ENCODE data around the gene HEATR9. TPM values are rescaled to one million over a fixed set of nuclear protein-coding genes. Genes with fewer than 3 reads are reported as not detected.

HEATR9 gene
- total and polyA plus RNA-seq, 7 experiments from 2014 or later: 0.09 to 1.9 (median 0.22) TPM; not detected in 4

DNA sequence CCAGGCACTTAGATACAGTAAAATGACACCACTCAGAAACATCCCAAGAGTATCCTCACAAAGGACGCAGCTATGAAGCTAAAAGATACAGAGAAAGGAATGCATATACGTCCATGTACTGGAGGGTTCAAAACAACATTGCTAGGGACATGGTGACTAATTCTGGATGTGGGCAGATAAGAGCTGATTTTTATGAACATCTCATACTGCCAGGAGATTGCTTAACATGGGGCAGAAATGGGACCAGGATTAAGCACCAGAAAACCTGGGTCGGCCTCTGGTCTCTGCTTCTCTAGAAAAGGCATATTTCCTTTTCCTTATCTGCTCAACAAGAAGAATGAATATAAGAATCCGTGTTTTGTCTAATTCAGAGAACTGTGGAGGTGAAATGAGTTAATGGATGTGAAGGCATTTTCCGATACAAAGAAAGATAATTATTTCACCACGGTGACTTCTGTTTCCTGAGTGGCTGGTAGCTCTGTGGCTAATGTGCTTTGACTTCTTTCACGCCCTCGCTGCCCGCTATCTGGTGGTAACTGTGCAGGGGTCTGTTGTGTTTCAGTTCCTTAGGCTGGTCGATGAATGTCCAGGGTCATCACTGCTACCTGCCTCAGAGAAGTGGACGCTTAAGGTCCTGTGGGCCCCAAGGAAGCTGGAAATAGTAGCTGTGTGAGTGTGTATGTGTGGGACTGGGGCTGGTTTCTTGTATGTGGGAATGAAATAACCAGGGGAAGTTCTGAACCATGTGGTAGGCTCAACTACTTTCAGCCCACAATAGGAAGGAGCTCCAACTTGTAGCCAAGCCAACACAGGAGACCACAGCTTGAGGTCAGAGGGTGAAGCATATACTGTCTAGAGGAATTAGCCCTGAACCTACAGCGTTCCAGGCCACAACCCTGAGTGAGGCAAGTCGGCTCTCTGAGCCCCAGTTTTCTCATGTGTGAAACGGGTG is 27.2 kb upstream of the HEATR9 start:
- Histone ChIP-seq H3K9me3 (ENCODE audit: control insufficient read depth in 2 of 3, low read length in 3 of 3) (no peaks in the 10 kb centered on the region), H3K36me3 (ENCODE audit: control insufficient read depth in 2 of 3, insufficient read depth in 3 of 3, low read length in 3 of 3) (no peaks in the 10 kb centered on the region), H3K4me3 (ENCODE audit: low read length) (no peak overlapping the region), H3K27me3 (ENCODE audit: control insufficient read depth in 2 of 2, insufficient read depth in 2 of 2, low read length in 2 of 2) (no peaks in the 10 kb centered on the region), H3K27ac (ENCODE audit: low read depth, low read length) (no peak overlapping the region), H3K4me1 (ENCODE audit: control insufficient read depth in 2 of 2, insufficient read depth in 2 of 2, low read length in 2 of 2) (peaks cover 0 to 81% of the 10 kb centered on the region in 2 donors)
- peak overlapping the region in 1 of 9 donors; percentile 89 for H3K27ac Mint-ChIP-seq
- H3K36me3 Mint-ChIP-seq: peaks cover 0 to 15% (median 0%) of the 10 kb centered on the region in 5 donors
- ATAC-seq: peak; percentile 73
- peaks cover 0 to 68% (median 8%) of the 10 kb centered on the region in 7 donors for H3K4me1 Mint-ChIP-seq
- CTCF ChIA-PET: no interaction called here
- no peaks in the 10 kb centered on the region for H3K9me3 Mint-ChIP-seq
- peak in 1 of 9 donors; percentile 38 for DNase-seq
- H3K4me3 Mint-ChIP-seq: peak overlapping the region in 2 of 10 donors; percentile 41 to 58
- peaks cover 0 to 19% (median 0%) of the 10 kb centered on the region in 5 donors for H3K27me3 Mint-ChIP-seq
- intact Hi-C loops (cut with micrococcal nuclease): loop anchor here in 1 of 2 donors (5.0 kb wide), 1 partner anchor 36 kb away; the partner anchor contains the start of gene RDM1
- POLR2A ChIA-PET: no interaction called here

GRCh38 chr17:35894206-35894605 is 25.5 kb upstream of the HEATR9 start:
- H3K27me3 ChIP-seq (ENCODE audit: control insufficient read depth in 2 of 2, insufficient read depth in 2 of 2, low read length in 2 of 2): no peaks in the 10 kb centered on the region
- Mint-ChIP-seq H3K4me1 (peaks cover 0 to 70% (median 11%) of the 10 kb centered on the region in 7 donors), H3K4me3 (no peak overlapping the region), H3K9me3 (peaks cover 0 to 2% (median 0%) of the 10 kb centered on the region in 11 donors), H3K27me3 (peaks cover 0 to 11% (median 0%) of the 10 kb centered on the region in 5 donors), H3K36me3 (peaks cover 0 to 12% (median 0%) of the 10 kb centered on the region in 5 donors), H3K27ac (peak overlapping the region in 1 of 9 donors; percentile 29)
- H3K4me1 ChIP-seq (ENCODE audit: control insufficient read depth in 2 of 2, insufficient read depth in 2 of 2, low read length in 2 of 2): peaks cover 0 to 78% of the 10 kb centered on the region in 2 donors
- POLR2A ChIA-PET: no interaction called here
- H3K4me3 ChIP-seq (ENCODE audit: low read length): no peak overlapping the region
- no peaks in the 10 kb centered on the region for H3K36me3 ChIP-seq (ENCODE audit: control insufficient read depth in 2 of 3, insufficient read depth in 3 of 3, low read length in 3 of 3)
- H3K9me3 ChIP-seq (ENCODE audit: control insufficient read depth in 2 of 3, low read length in 3 of 3): no peaks in the 10 kb centered on the region
- no peak for ATAC-seq
- CTCF ChIA-PET: no interaction called here
- intact Hi-C loops (cut with micrococcal nuclease): loop anchor here in 1 of 2 donors (5.0 kb wide), 1 partner anchor 47 kb away; no protein-coding TSS in a partner anchor
- DNase-seq: no peak
- H3K27ac ChIP-seq (ENCODE audit: low read depth, low read length): no peak overlapping the region

DNA sequence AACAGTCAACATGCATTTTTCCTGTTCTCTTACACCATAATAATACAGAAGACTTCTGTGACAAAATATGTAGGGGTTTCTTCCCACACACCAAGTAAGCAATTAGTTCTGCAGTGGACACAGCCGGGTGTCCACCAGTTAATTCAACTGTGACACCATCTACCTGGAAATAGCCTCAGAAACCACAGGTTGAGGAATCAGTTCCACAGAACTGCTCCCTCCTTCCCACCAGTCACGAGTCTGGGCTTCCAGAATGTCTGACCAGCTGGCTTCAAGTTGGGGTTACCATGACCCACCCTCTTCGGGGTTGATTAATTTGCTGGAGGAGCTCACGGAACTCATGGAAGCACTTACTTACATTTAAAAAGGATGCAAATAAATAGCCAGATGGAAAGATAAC is 25.1 kb upstream of the HEATR9 start:
- intact Hi-C loops (cut with micrococcal nuclease): loop anchor here in 1 of 2 donors (5.0 kb wide), 1 partner anchor 46 kb away; no protein-coding TSS in a partner anchor
- Mint-ChIP-seq H3K9me3 (peaks cover 0 to 2% (median 0%) of the 10 kb centered on the region in 11 donors), H3K36me3 (peaks cover 0 to 12% (median 0%) of the 10 kb centered on the region in 5 donors), H3K4me3 (no peak overlapping the region), H3K27me3 (peaks cover 0 to 6% (median 0%) of the 10 kb centered on the region in 5 donors), H3K27ac (no peak overlapping the region), H3K4me1 (peaks cover 0 to 70% (median 11%) of the 10 kb centered on the region in 7 donors)
- ATAC-seq (no peak), DNase-seq (no peak)
- H3K4me3 ChIP-seq (ENCODE audit: low read length): no peak overlapping the region
- H3K36me3 ChIP-seq (ENCODE audit: control insufficient read depth in 2 of 3, insufficient read depth in 3 of 3, low read length in 3 of 3): no peaks in the 10 kb centered on the region
- H3K4me1 ChIP-seq (ENCODE audit: control insufficient read depth in 2 of 2, insufficient read depth in 2 of 2, low read length in 2 of 2): peaks cover 0 to 77% of the 10 kb centered on the region in 2 donors
- CTCF ChIA-PET: no interaction called here
- POLR2A ChIA-PET: no interaction called here
- no peaks in the 10 kb centered on the region for H3K27me3 ChIP-seq (ENCODE audit: control insufficient read depth in 2 of 2, insufficient read depth in 2 of 2, low read length in 2 of 2)
- H3K9me3 ChIP-seq (ENCODE audit: control insufficient read depth in 2 of 3, low read length in 3 of 3): no peaks in the 10 kb centered on the region
- no peak overlapping the region for H3K27ac ChIP-seq (ENCODE audit: low read depth, low read length)

DNA sequence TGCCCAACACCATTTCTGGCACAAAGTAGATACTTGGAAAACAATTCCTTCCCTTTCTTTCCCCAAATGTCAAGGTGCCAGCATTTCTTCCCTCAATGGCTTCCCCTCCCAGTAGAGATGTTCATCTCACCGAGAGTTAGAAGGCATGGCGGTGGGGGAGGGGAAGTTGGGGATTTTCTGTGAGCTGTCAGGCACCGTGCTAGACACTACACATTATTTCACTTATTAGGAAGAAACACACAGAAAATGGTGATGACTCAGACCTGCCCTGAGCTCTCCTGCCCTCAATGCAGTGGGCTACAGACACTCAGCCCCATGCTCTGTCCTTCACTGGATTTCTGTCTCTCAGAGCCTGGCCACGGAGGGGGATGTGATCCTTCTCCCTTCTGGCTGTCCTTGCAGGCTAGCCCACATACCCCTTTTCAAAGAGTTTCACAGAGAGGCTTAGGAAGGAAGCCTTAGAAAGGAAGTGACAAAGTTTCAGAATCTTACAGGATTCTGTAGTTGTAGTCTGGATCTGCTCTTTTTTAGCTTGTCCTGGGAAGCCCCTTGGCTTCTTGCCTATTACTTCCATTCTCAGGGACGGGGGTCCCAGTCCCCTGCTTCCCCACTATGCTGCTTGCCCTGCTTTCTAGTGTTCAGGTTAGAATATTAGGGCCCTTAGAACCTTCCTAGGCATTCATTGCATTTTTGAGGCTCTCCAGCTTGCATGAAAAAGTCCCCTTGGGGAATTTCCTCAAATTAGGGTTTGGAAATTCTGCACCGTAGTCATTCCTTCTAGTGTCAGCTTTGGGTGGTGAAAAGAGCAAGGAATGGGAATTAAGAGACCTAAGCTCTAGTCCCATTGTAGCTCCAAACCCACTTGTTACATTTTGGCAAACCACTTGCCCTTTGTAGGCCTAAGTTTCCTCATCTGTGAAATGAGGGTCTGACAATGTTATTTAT is 23.7 kb upstream of the HEATR9 start:
- H3K4me3 ChIP-seq (ENCODE audit: low read length): no peak overlapping the region
- H3K4me3 Mint-ChIP-seq: peak overlapping the region in 1 of 10 donors; percentile 46
- no peaks in the 10 kb centered on the region for H3K9me3 ChIP-seq (ENCODE audit: control insufficient read depth in 2 of 3, low read length in 3 of 3)
- peaks cover 0 to 14% (median 0%) of the 10 kb centered on the region in 5 donors for H3K36me3 Mint-ChIP-seq
- intact Hi-C loops (cut with micrococcal nuclease): loop anchor here in 1 of 2 donors (5.0 kb wide), 1 partner anchor 45 kb away; no protein-coding TSS in a partner anchor
- peaks cover 0 to 62% (median 7%) of the 10 kb centered on the region in 7 donors for H3K4me1 Mint-ChIP-seq
- no peaks in the 10 kb centered on the region for H3K36me3 ChIP-seq (ENCODE audit: control insufficient read depth in 2 of 3, insufficient read depth in 3 of 3, low read length in 3 of 3)
- peaks cover 0 to 5% (median 0%) of the 10 kb centered on the region in 5 donors for H3K27me3 Mint-ChIP-seq
- peaks cover 0 to 2% (median 0%) of the 10 kb centered on the region in 11 donors for H3K9me3 Mint-ChIP-seq
- no peak overlapping the region for H3K27ac ChIP-seq (ENCODE audit: low read depth, low read length)
- H3K27ac Mint-ChIP-seq: peak overlapping the region in 1 of 9 donors; percentile 89
- ChIA-PET CTCF (no interaction called here), POLR2A (no interaction called here)
- ATAC-seq (peak; percentile 45), DNase-seq (peak in 1 of 9 donors; percentile 61)
- peaks cover 0 to 71% of the 10 kb centered on the region in 2 donors for H3K4me1 ChIP-seq (ENCODE audit: control insufficient read depth in 2 of 2, insufficient read depth in 2 of 2, low read length in 2 of 2)
- no peaks in the 10 kb centered on the region for H3K27me3 ChIP-seq (ENCODE audit: control insufficient read depth in 2 of 2, insufficient read depth in 2 of 2, low read length in 2 of 2)

DNA sequence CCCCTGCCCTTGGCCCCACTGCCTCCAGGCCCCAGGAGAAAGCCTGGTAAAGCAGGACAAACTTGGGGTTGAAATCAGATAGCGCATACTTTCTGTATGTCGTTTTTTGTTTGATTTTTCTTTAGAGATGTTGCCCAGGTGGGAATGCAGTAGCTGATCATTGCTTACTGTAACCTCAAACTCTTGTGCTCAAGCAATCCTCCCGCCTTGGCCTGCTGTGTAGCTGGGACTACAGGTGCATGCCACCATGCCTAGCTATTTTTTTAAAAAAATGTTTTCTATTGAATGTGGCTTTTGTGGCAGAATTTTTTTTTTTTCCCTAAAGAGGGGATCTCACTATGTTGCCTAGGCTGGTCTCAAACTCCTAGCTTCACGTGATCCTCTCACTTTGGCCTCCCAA is 22.6 kb upstream of the HEATR9 start:
- Mint-ChIP-seq H3K4me3 (peak overlapping the region in 1 of 10 donors; percentile 64), H3K9me3 (peaks cover 0 to 2% (median 0%) of the 10 kb centered on the region in 11 donors), H3K27me3 (peaks cover 0 to 5% (median 0%) of the 10 kb centered on the region in 5 donors), H3K36me3 (peaks cover 0 to 14% (median 0%) of the 10 kb centered on the region in 5 donors), H3K27ac (peak overlapping the region in 1 of 9 donors; percentile 89), H3K4me1 (peaks cover 0 to 61% (median 7%) of the 10 kb centered on the region in 7 donors)
- intact Hi-C loops (cut with micrococcal nuclease): loop anchor here in 1 of 2 donors (5.0 kb wide), 1 partner anchor 44 kb away; no protein-coding TSS in a partner anchor
- H3K4me3 ChIP-seq (ENCODE audit: low read length): no peak overlapping the region
- H3K27me3 ChIP-seq (ENCODE audit: control insufficient read depth in 2 of 2, insufficient read depth in 2 of 2, low read length in 2 of 2): no peaks in the 10 kb centered on the region
- POLR2A ChIA-PET: no interaction called here
- no peak for DNase-seq
- H3K4me1 ChIP-seq (ENCODE audit: control insufficient read depth in 2 of 2, insufficient read depth in 2 of 2, low read length in 2 of 2): peaks cover 0 to 60% of the 10 kb centered on the region in 2 donors
- no peaks in the 10 kb centered on the region for H3K9me3 ChIP-seq (ENCODE audit: control insufficient read depth in 2 of 3, low read length in 3 of 3)
- ATAC-seq: no peak
- no peak overlapping the region for H3K27ac ChIP-seq (ENCODE audit: low read depth, low read length)
- no peaks in the 10 kb centered on the region for H3K36me3 ChIP-seq (ENCODE audit: control insufficient read depth in 2 of 3, insufficient read depth in 3 of 3, low read length in 3 of 3)
- CTCF ChIA-PET: no interaction called here

DNA sequence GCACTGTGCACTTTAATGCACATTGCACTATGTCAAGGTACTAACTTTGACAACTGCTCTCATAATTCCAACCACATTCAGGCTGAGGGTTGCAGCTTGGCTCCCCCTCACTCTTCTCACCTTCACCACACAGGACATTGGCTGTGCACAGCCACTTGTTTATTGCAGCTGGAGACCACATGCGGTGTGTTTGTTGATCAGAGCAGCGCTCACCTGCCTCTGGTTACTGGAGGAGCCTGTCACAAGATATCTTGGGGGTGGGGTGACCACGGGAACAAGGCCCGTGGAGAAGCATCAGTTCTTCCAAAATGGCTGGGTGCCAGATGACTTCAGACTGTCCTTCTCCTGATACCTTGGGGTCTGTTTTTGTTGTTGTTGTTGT is 22.1 kb upstream of the HEATR9 start:
- Mint-ChIP-seq H3K36me3 (peaks cover 0 to 14% (median 0%) of the 10 kb centered on the region in 5 donors), H3K4me1 (peaks cover 0 to 56% (median 7%) of the 10 kb centered on the region in 7 donors), H3K9me3 (peaks cover 0 to 2% (median 0%) of the 10 kb centered on the region in 11 donors), H3K27me3 (no peaks in the 10 kb centered on the region), H3K4me3 (peak overlapping the region in 1 of 10 donors; percentile 64), H3K27ac (peak overlapping the region in 3 of 9 donors; percentile 58 to 89 (median 76))
- DNase-seq (peak in 1 of 9 donors; percentile 54), ATAC-seq (peak; percentile 69)
- H3K9me3 ChIP-seq (ENCODE audit: control insufficient read depth in 2 of 3, low read length in 3 of 3): no peaks in the 10 kb centered on the region
- no peak overlapping the region for H3K27ac ChIP-seq (ENCODE audit: low read depth, low read length)
- no peak overlapping the region for H3K4me3 ChIP-seq (ENCODE audit: low read length)
- ChIA-PET CTCF (no interaction called here), POLR2A (no interaction called here)
- no peaks in the 10 kb centered on the region for H3K27me3 ChIP-seq (ENCODE audit: control insufficient read depth in 2 of 2, insufficient read depth in 2 of 2, low read length in 2 of 2)
- H3K4me1 ChIP-seq (ENCODE audit: control insufficient read depth in 2 of 2, insufficient read depth in 2 of 2, low read length in 2 of 2): peaks cover 0 to 55% of the 10 kb centered on the region in 2 donors
- H3K36me3 ChIP-seq (ENCODE audit: control insufficient read depth in 2 of 3, insufficient read depth in 3 of 3, low read length in 3 of 3): no peaks in the 10 kb centered on the region
- intact Hi-C loops (cut with micrococcal nuclease): loop anchor here in 1 of 2 donors (1.0 to 5.0 kb wide), 2 partner anchors 10 to 43 kb away; partner anchors contain the start of gene CCL5

All from naive thymus-derived CD4-positive, alpha-beta T cell (primary cell).